SK-N-SH (cell line): ENCODE data around the gene METTL25B. TPM values are rescaled to one million over a fixed set of nuclear protein-coding genes. Genes with fewer than 3 reads are reported as not detected.

Source experiments
- CTCF ChIA-PET: fragments of 300-600, 350-600 bp; formaldehyde crosslinking; extraction: SDS; loops from one replicate; lab custom pipeline; 2021; lab: Yijun Ruan, JAX
- POLR2A ChIA-PET: fragments of 350-600 bp; sonication (Branson Sonifier 250); formaldehyde crosslinking; extraction: SDS; loops from one replicate; lab custom pipeline; 2020; ENCODE audit warnings: antibody characterized with exemption, inconsistent platforms; lab: Yijun Ruan, JAX
- DNase-seq: peaks from one replicate; pipeline ENCODE4 v3.0.0; 2012
- H2AFZ ChIP-seq: fragments of 200-600 bp; sonication (generic); 2 replicates; pipeline ENCODE4 v1.8.1; 2016; ENCODE audit warnings: antibody characterized with exemption, mild to moderate bottlenecking, low read depth
- H3F3A ChIP-seq: fragments of 200-600 bp; sonication (generic); replicated peaks from 2 replicates; pipeline ENCODE3; 2016; ENCODE audit warnings: antibody characterized with exemption, mild to moderate bottlenecking; ENCODE audit not compliant: insufficient read depth
- H3K27ac ChIP-seq, 2 experiments: fragments of 200-500 bp in 1 of 2; fragments of 200-600 bp in 1 of 2; sonication (Bioruptor generic) in 1 of 2; sonication (generic), shearing (Covaris generic) in 1 of 2; 2 replicates each; pipeline versions ENCODE4 v1.5.1 to v1.6.1; 2014 to 2016; ENCODE audit warnings: low read depth in 2 of 2, inconsistent platforms in 1 of 2, low read length in 1 of 2, mild to moderate bottlenecking in 1 of 2, mixed read lengths in 1 of 2
- H3K27me3 ChIP-seq: fragments of 200-600 bp; sonication (generic), shearing (Covaris generic); 2 replicates; pipeline ENCODE4 v1.6.1; 2016; ENCODE audit warnings: mixed run types; ENCODE audit not compliant: insufficient read depth
- H3K36me3 ChIP-seq, 2 experiments: fragments of 200-500 bp in 1 of 2; fragments of 200-600 bp in 1 of 2; sonication (Bioruptor generic) in 1 of 2; sonication (generic) in 1 of 2; replicated peaks in 1 of 2; 2 replicates each; pipeline versions ENCODE3 to v1.5.1; 2014 to 2016; ENCODE audit warnings: low read length in 1 of 2, mild to moderate bottlenecking in 1 of 2; ENCODE audit not compliant: insufficient read depth in 2 of 2, control insufficient read depth in 1 of 2
- H3K4me1 ChIP-seq, 2 experiments: fragments of 200-500 bp in 1 of 2; fragments of 200-600 bp in 1 of 2; sonication (Bioruptor generic) in 1 of 2; sonication (generic), shearing (Covaris generic) in 1 of 2; 2 replicates each; pipeline versions ENCODE4 v1.5.1 to v1.6.1; 2014 to 2016; ENCODE audit warnings: low read depth in 1 of 2, low read length in 1 of 2, mixed run types in 1 of 2; ENCODE audit not compliant: insufficient read depth in 2 of 2, control insufficient read depth in 1 of 2
- H3K4me2 ChIP-seq: fragments of 200-600 bp; sonication (generic), shearing (Covaris generic); 2 replicates; pipeline ENCODE4 v1.6.1; 2017; ENCODE audit warnings: mixed run types
- H3K4me3 ChIP-seq, 2 experiments: fragments of 200-500 bp in 1 of 2; fragments of 200-600 bp in 1 of 2; sonication (Bioruptor generic) in 1 of 2; sonication (generic), shearing (Covaris generic) in 1 of 2; 2 replicates each; pipeline versions ENCODE4 v1.5.1 to v1.8.1; 2014 to 2016; ENCODE audit warnings: low read depth in 2 of 2, inconsistent platforms in 1 of 2, low read length in 1 of 2, mild to moderate bottlenecking in 1 of 2, mixed read lengths in 1 of 2, moderate library complexity in 1 of 2
- H3K79me2 ChIP-seq: fragments of 200-600 bp; sonication (generic); 2 replicates; pipeline ENCODE4 v1.8.1; 2017; ENCODE audit warnings: mild to moderate bottlenecking; ENCODE audit not compliant: insufficient read depth
- H3K9ac ChIP-seq: fragments of 200-600 bp; sonication (generic); 2 replicates; pipeline ENCODE4 v1.6.1; 2017; ENCODE audit warnings: mixed run types
- H3K9me2 ChIP-seq: fragments of 200-600 bp; sonication (generic); 2 replicates; pipeline ENCODE4 v1.6.1; 2017; ENCODE audit warnings: mixed run types
- H3K9me3 ChIP-seq: fragments of 200-600 bp; sonication (generic); 2 replicates; pipeline ENCODE4 v1.6.1; 2017; ENCODE audit warnings: mixed run types, mild to moderate bottlenecking, moderate library complexity
- H4K20me1 ChIP-seq: fragments of 200-600 bp; sonication (generic); 2 replicates; pipeline ENCODE4 v1.6.1; 2017; ENCODE audit warnings: mild to moderate bottlenecking, mixed run types; ENCODE audit not compliant: insufficient read depth
- CHD2 ChIP-seq: fragments of 150-350 bp; IDR thresholded peaks from 2 replicates; pipeline ENCODE4 v1.6.1; 2018; ENCODE audit warnings: low read length; ENCODE audit not compliant: partially characterized antibody
- EP300 ChIP-seq, 2 experiments: IDR thresholded peaks; 2 replicates each; pipeline versions ENCODE4 v1.4.0 to v1.6.1; 2012; ENCODE audit warnings: borderline replicate concordance in 1 of 2, low read depth in 1 of 2, low read length in 1 of 2
- FOSL2 ChIP-seq: IDR thresholded peaks from 2 replicates; pipeline ENCODE4 v1.4.0; 2012; ENCODE audit warnings: low read depth, mild to moderate bottlenecking, moderate library complexity, borderline replicate concordance
- FOXJ3 ChIP-seq: sonication (generic); formaldehyde crosslinking; IDR thresholded peaks from 2 replicates; pipeline ENCODE4 v1.5.1; 2020; ENCODE audit warnings: mild to moderate bottlenecking, missing genetic modification reagents
- GATA2 ChIP-seq: sonication (generic); formaldehyde crosslinking; IDR thresholded peaks from 2 replicates; pipeline ENCODE4 v1.5.0; 2020; ENCODE audit warnings: mild to moderate bottlenecking, missing genetic modification reagents
- MXI1 ChIP-seq: IDR thresholded peaks from 2 replicates; pipeline ENCODE4 v1.6.1; 2012; ENCODE audit warnings: mild to moderate bottlenecking, low read depth, low read length, improper control_type of control experiment
- PBX3 ChIP-seq: IDR thresholded peaks from 2 replicates; pipeline ENCODE4; 2012
- POLR2AphosphoS5 ChIP-seq: IDR thresholded peaks from 2 replicates; pipeline ENCODE4 v1.6.1; 2012; ENCODE audit warnings: low read depth, low read length
- RCOR1 ChIP-seq: fragments of 150-350 bp; IDR thresholded peaks from 2 replicates; pipeline ENCODE4 v1.6.1; 2017; ENCODE audit warnings: antibody characterized with exemption, low read length
- SMC3 ChIP-seq: IDR thresholded peaks from 2 replicates; pipeline ENCODE4 v1.6.1; 2012; ENCODE audit warnings: low read depth, low read length, improper control_type of control experiment
- TCF12 ChIP-seq: IDR thresholded peaks from 2 replicates; pipeline ENCODE4 v1.4.0; 2012
- TEAD4 ChIP-seq: IDR thresholded peaks from 2 replicates; pipeline ENCODE4 v1.4.0; 2012; ENCODE audit warnings: mild to moderate bottlenecking, borderline replicate concordance; ENCODE audit not compliant: insufficient read depth
- YY1 ChIP-seq: IDR thresholded peaks from 2 replicates; pipeline ENCODE4 v1.4.0; 2012; ENCODE audit warnings: low read depth, mild to moderate bottlenecking
- WGBS: methylation state at CpG from one replicate; pipeline ENCODE4 v1.1.6; 2017; ENCODE audit warnings: low lambda C conversion rate; 5-methylcytosine and 5-hydroxymethylcytosine counted together
- polyA plus RNA-seq, 3 experiments: library from polyadenylated mRNA; depleted of rRNA; stranded (reverse); fragments of >200 nt; gene quantifications; 2 replicates each; pipeline ENCODE4 v1.2.3, GENCODE V29; 2012
- TF ChIP-seq, protein P1 (sequence below): IDR thresholded peaks from 2 replicates; pipeline ENCODE4 v1.4.0; 2012; ENCODE audit warnings: low read depth, borderline replicate concordance

METTL25B gene
- polyA plus RNA-seq, 1 of the 3 experiments (the other 2 are of a cell fraction) = 20.1 TPM

DNA sequence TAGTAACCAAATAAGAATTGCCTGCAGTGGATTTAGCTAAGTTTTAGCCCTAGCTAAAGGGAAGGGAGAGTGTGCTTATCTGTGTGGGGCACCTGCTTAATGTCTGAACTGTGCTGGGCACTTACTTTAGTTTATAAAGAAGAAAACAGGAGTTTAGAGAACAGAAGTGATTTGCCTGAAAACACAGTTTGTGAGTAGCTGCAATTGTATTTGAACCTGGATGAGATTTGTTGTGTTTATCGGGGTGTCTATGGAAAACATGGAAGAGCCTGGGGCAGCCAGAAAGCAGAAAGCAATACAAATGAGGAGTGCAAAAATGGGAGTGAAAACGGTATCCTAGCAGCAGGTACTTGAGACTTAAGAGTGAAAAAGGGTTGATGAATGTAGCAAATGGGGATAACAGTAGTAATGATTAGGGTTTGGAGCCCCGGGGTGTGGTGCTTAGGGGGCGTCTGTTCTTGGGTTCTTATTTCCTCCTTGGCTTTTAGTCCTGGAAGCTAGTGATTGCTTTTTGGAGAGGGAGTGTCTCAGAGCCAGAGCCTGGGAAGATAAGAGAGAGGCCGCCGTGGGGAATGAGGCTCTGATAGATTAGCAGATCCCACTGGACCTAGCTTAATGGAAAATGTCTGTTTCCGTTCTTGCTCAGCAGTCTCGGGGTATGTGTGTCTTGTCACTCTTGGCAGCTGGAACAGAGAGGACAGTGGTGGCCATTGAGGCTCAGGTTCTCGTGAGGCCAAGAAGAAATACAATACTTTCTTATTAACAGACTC is 44.6 kb downstream of the METTL25B start:
- H3F3A ChIP-seq = peaks cover 10% of the 10 kb centered on the region
- no peak overlapping the region for H2AFZ ChIP-seq
- no peaks in the 10 kb centered on the region for H3K9me3 ChIP-seq
- DNase-seq = peak; percentile 75
- POLR2A ChIA-PET = interaction anchor here (0.6 to 2.2 kb wide), 8 partner anchors 21 to 121 kb away, joined by 3 to 15 read pairs (median 7); partner anchors contain the start of genes HDGF, INSRR and MRPL24
- H3K9me2 ChIP-seq = no peaks in the 10 kb centered on the region
- CTCF ChIA-PET = interaction anchor here (0.6 to 9.5 kb wide), 21 partner anchors 8 to 155 kb away, joined by 3 to 64 read pairs (median 5); partner anchors contain the start of genes INSRR and NTRK1
- peaks cover 19 to 22% of the 10 kb centered on the region in 2 experiments for H3K36me3 ChIP-seq
- peaks cover 27 to 41% of the 10 kb centered on the region in 2 experiments; a peak in 3 of 4 replicates for H3K4me1 ChIP-seq
- 46% methylated on average over 9 of the region's 9 CpGs for WGBS
- no peaks in the 10 kb centered on the region for H3K27me3 ChIP-seq
- H3K4me2 ChIP-seq = peak overlapping the region; percentile 40
- peaks cover 62% of the 10 kb centered on the region for H4K20me1 ChIP-seq
- H3K9ac ChIP-seq = no peak overlapping the region
- H3K27ac ChIP-seq = peak overlapping the region; percentile 29 to 93; a peak in 3 of 4 replicates
- no peak overlapping the region; a peak in 1 of 4 replicates for H3K4me3 ChIP-seq
- H3K79me2 ChIP-seq = peaks cover 100% of the 10 kb centered on the region
- TF ChIP-seq, protein P1, sequence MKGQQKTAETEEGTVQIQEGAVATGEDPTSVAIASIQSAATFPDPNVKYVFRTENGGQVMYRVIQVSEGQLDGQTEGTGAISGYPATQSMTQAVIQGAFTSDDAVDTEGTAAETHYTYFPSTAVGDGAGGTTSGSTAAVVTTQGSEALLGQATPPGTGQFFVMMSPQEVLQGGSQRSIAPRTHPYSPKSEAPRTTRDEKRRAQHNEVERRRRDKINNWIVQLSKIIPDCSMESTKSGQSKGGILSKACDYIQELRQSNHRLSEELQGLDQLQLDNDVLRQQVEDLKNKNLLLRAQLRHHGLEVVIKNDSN = no peak
- TF ChIP-seq FOSL2 (no peak), YY1 (no peak), FOXJ3 (CRISPR knock-in tag) (peak; percentile 86), MXI1 (peak; percentile 83), TEAD4 (0 out of 2 replicates have a peak, but pooled peaks have one; percentile 19), RCOR1 (peak; percentile 92), CHD2 (peak; percentile 85), SMC3 (0 out of 2 replicates have a peak, but pooled peaks have one; percentile 3), GATA2 (peak; percentile 96), PBX3 (0 out of 2 replicates have a peak, but pooled peaks have one; percentile 5), TCF12 (peak; percentile 63), POLR2AphosphoS5 (0 out of 2 replicates have a peak, but pooled peaks have one; percentile 0), EP300 (IDR thresholded peaks at IDR 0.05; ENCODE audit: borderline replicate concordance in 1 of 2, low read depth in 1 of 2, low read length in 1 of 2) (peak in 1 of 2 experiments; percentile 97; a peak in 2 of 4 replicates)
